Measurements from ENCODE around the gene MT1X.
"Not testable (repeated sequence)": the region's sequence is repeated elsewhere in the genome, so short reads cannot be mapped to it uniquely, and the experiment has no call there.

MT1X gene

DNA sequence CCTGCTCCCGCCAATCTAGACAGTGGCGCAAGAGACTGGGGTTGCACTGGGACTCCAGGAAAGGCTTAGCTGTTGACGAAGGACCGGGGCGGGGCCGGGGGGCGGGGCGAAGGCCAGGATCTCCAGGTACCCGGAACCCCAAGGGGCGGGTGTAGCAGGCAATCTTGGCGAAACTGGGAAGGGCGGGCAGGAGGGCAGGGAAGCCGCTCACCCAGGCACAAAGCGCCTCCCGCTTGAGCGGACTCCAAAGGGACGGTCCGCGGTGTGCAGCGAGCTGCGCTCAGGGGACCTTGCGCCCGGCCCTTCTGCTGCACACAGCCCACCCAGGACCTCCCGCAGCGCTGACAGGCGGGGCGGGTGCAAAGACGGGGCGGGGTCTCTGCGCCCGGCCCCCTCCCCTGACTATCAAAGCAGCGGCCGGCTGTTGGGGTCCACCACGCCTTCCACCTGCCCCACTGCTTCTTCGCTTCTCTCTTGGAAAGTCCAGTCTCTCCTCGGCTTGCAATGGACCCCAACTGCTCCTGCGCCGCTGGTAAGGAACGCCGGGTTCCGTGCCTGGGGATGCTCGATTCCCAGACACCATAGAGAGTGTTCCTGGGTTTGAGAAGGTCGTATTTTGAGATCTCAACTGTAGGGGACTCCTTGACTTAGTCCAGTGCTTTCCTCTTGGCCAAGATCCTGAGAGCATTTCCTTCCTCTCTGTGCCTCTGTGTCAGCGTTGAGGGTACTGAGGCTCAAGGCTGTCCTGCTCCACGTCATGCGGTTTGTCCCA is 24.5 kb upstream of the MT1X start, which contains the start of gene MT1F:
MT1F (plus strand) TSS at position 405 of the 772 bp plus-strand sequence; CDS start at position 505, 100 bp downstream.
- peak; percentile 68 to 73 for DNase-seq

DNA sequence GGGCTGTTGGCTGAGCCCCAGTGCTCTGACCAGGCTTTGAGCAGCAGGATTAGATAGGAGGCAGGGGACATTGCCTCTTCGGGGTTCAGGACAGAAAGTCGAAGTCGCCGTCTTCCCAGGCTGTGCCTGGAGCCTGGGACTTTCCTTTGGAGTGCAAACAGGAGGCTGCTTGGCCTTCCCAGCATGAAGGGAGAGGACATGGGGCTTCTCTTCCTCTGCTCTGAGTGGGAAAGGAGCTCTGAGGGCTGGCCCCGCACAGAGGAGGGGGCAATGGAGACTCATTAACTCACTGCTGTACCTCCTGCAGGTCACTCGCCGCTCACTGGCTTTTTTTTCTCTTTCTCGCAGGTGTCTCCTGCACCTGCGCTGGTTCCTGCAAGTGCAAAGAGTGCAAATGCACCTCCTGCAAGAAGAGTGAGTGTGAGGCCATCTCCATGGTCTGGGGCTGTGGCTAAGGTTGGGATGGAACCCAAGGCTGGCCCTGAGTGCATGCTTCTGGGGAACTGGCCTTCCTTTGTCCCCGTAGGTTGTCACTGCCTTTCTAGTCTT is 23.9 kb upstream of the MT1X start:
- no peak for DNase-seq

GRCh38 chr16:56662357-56663354 is 19.6 kb upstream of the MT1X start:
- peak in 1 of 2 experiments; percentile 39 for DNase-seq

DNA sequence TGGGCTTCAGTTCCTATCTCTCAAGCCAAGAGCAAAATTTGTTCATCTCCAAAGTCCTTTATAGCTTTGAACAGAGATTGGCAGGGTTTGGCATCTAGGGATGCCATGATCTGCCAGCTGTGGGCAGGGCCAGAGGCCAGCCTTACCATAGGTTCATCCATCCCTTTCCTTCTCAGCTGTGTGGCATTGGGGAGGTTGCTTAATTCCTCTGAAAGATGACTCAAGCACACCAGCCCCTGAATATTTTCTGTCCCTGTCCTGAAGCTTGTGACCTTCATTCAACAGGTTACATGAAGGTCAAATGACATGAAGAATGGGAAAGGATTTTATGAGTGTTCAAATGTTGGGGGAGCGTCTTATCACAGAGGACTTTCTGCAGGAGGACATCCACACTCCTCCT is 17.8 kb upstream of the MT1X start:
- no peak for DNase-seq

DNA sequence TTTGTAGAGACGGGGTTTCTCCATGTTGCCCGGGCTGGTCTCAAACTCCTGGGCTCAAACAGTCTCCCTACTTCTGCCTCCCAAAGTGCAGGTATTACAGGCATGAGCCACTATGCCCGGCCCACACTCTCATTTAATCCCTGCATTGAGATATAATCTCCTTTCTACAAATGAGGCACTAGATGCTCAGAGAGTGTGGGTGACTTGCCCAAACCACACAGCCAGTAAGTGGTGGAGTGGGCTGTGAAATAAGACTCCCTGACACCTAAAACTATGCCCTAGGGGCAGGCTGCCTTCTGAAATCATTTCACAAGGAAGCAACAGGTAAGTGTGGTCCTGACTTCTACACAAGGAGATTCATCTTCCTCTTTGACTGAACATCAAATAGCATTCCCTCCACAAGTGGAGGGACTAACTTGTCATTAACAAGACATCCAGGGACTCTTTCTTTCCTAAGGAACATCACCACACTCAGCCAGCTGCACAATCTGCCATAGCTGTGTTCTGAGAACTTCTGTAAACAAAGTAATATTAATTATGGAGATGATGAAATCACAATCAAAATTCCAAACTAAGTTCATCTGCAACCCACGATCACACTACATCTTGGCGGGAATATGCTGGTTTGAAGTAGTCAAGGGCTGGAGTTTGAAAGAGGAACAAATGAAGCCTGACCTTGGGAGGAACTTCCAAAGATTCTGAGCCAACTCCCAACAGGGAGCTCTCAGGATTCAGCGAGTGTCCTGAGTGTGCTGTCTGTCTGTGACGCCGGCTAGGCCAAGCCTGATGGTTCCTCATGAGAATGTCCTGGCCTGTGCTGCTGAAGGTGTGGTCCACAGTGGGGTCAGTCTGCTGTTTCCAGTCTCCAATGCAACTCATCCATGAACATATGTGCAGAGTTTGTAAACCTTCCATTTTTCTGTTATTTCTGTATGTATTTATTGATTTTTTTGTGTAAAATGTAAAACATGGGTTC is 16.7 kb upstream of the MT1X start:
- not testable (repeated sequence) for DNase-seq

GRCh38 chr16:56667581-56668571 is 14.4 kb upstream of the MT1X start, which contains the start of gene MT1G:
Gene MT1G, minus strand, starts transcription at chr16:56668065. Its CDS starts 72 bp downstream, at chr16:56667993.
- peak in 1 of 2 experiments; percentile 37 for DNase-seq

GRCh38 chr16:56669005-56669839 is 13.0 kb upstream of the MT1X start, which contains the start of gene MT1H:
Gene MT1H, plus strand, starts transcription at chr16:56669814. Its CDS starts 71 bp downstream, at chr16:56669885.
- peak in 1 of 2 experiments; percentile 19 for DNase-seq

- no peak for DNase-seq
Observed at GRCh38 chr16:56669840-56670619, 12.2 kb upstream of the MT1X start.

DNA sequence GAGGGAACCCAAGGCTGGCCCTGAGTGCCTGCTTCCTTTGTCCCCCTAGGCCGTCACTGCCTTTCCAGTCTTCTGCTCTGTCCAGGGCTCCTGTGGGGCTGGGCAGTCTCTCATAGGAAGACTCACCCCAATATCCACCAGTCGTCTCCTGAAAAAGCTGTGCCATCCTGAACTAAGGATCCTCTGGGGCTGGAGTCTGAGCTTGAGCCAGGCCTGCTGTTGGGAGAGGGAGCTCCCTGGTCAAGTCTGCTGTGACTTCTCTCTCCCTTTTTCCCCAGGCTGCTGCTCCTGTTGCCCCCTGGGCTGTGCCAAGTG is 11.7 kb upstream of the MT1X start:
- DNase-seq: no peak

DNA sequence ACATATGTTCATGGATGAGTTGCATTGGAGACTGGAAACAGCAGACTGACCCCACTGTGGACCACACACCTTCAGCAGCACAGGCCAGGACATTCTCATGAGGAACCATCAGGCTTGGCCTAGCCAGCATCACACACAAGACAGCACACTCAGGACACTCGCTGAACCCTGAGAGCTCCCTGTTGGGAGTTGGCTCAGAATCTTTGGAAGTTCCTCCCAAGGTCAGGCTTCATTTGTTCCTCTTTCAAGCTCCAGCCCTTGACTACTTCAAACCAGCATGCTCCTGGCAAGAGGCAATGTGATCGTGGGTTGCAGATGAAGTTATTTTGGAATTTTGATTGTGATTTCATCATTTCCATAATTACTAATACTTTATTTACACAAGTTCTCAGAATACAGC is 10.6 kb upstream of the MT1X start:
- DNase-seq: not testable (repeated sequence)

GRCh38 chr16:56672171-56672570 is 10.1 kb upstream of the MT1X start:
- not testable (repeated sequence) for DNase-seq

DNA sequence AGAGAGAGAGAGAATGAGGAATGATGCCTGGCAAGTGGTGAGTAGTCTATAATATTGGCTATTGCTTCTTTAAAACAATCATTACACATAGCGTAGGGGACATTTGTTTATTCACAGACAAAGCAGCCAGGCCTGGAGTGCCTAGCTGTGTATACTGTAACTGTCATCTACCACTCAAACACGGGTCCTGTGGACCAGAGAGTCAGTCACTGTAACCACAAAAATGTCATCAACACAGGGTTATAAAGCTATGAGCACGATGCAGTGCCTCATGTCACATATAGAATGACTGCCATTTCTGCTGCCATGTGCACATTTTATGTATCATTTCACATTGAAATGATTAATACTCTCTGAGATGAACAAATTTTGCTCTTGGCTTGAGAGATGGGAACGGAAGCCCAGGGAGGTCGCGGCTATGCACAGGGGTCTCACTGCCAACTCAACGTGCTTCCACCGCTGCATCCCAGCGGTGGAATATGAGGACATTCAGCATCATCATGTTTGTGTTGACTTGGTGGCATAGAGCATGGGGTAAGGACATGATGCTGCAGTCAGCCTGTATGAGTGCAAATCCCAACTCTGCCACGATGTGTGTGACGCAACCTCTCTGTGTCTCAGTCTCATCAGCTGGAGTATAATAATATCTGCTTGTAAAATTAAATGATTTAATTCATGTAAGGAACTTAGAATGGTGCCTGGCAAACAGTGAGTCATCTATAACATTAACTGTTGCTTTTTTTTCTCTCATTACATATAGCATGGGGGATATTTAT is 9.3 kb upstream of the MT1X start:
- no peak for DNase-seq

GRCh38 chr16:56673921-56674320 is 8.3 kb upstream of the MT1X start:
- DNase-seq: peak in 1 of 2 experiments; percentile 35

DNA sequence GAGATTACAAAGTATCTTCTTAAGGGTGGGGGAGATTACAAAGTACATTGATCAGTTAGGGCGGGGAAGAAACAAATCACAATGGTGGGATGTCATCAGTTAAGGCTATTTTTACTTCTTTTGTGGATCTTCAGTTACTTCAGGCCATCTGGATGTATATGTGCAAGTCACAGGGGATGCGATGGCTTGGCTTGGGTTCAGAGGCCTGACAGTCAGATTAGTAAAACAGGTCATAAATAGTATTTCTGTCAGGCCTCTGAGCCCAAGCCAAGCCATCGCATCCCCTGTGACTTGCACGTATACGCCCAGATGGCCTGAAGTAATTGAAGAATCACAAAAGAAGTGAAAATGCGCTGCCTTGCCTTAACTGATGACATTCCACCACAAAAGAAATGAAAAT is 7.7 kb upstream of the MT1X start:
- not testable (repeated sequence) for DNase-seq

- no peak for DNase-seq
Observed at GRCh38 chr16:56675685-56676210, 6.5 kb upstream of the MT1X start.

- DNase-seq: no peak
Observed at GRCh38 chr16:56677474-56677873, 4.8 kb upstream of the MT1X start.

DNA sequence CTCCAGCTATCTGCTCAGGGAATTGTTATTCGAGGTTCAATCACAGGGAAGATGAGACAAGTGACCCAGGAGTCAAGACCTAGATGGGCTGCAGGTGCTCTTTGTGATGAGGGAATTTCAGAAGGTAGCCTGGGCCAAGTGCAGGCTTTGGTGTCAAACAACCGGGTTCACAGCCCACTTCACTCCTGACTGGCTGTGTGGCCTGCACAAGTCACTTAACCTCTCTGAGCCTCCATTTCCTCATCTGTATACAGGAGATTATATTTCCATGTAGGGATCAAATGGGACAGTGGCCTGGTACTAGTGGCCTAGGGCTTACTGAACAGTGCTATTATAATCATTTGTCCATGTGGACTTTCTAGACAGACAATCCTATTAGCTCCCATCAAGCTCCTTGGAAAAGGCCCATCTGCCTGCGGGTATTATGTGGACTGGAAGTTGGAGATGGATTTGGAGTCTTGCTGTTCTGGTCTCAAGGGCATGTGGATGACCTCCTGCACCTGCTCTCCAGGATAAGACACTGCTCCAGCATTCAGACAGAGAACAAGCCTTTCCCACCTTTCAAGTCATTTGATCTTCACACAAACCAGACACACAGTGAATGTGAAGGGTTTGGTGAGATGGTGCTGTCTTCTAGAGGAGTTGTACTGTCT is 3.1 kb upstream of the MT1X start:
- DNase-seq: peak in 1 of 2 experiments; percentile 66

All from NCI-H524 (cell line).